HG03103 (cell line): ENCODE measurements around the gene BRK1.
A peak's percentile ranks its signal among the peaks of the same experiment; 100 is the strongest.
"Not testable (repeated sequence)": the region's sequence is repeated elsewhere in the genome, so short reads cannot be mapped to it uniquely, and the experiment has no call there.

Experiments used
- ATAC-seq: cut with Tn5 transposase; IDR thresholded peaks from one replicate; pipeline ENCODE4 v1.9.1; 2021; ENCODE audit warnings: low read depth; ENCODE audit not compliant: unreplicated experiment

Gene BRK1

DNA sequence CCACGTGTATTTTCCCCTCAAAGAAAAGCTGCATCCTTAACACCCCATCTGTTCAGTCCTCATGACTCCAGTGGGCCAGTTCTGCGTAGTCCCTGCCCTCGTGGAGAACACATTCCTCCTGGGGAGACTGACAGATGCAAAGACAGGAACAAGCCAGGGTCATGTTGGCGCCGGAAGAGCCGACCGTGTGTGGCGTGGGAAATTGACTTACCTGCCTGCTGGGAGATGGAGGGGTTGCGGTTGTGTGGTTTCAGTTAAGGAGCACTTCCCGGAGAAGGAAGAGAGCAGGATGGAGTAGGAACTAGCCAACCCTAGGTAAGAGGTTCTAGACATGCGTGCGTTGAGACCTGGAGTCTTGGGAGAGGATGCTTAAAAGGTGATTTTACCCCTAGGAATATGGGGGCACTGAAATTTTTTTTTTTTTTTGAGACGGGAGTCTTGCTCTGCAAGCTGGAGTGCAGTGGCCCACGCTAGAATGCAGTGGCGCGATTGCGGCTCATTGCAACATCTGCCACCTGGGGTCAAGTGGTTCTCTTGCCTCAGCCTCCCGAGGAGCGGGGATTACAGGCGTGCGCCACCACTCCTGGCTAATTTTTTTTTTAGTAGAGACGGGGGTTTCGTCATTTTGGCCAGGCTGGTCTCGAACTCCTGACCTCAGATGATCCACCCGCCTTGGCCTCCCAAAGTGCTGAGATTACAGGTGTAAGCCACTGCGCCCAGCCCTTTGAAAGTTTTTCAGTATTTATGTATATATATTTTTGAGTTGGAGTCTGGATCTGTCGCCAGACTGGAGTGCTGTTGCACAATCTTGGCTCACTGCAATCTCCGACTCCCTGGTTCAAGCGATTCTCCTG, 27.5 kb downstream of the BRK1 start:
- no peak for ATAC-seq

DNA sequence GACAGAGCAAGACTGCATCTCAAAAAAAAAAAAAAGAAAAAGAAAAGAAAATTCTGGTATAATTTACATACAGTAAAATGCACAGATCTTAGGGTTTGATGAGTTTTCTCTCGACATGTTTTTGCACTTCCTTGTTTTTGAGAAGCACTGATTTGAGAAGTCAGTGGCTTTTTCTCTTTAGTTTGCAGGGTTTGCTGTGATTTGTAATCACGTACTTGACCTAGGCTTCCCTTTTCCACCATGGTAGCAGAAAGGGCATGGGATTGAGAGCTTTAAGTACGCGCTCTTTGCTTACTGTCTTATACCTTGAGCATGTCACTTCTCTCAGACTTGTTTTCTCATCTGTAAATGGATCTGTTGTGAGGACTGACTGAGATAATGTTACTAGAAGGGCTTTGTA, 30.2 kb downstream of the BRK1 start:
- no peak for ATAC-seq

- no peak for ATAC-seq
Observed at GRCh38 chr3:10149226-10149625, 33.8 kb downstream of the BRK1 start.

- ATAC-seq = no peak
Observed at GRCh38 chr3:10150987-10151386, 35.5 kb downstream of the BRK1 start.

GRCh38 chr3:10154335-10155122, 39.1 kb downstream of the BRK1 start:
- no peak for ATAC-seq

DNA sequence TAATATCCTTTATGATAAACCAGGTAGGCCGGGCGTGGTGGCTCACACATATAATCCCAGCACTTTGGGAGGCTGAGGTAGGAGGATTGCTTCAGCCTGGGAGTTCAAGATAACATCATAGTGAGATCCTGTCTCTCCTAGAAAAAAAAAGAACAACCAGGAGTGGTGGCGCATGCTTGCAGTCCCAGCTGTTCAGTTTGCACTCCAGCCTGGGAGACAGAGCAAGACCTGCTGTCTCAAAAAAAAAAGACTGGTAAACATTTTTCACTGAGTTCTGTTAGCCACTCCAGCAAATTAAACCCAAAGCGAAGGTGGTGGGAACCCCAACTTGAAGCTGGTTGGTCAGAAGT, 39.6 kb downstream of the BRK1 start:
- no peak for ATAC-seq

DNA sequence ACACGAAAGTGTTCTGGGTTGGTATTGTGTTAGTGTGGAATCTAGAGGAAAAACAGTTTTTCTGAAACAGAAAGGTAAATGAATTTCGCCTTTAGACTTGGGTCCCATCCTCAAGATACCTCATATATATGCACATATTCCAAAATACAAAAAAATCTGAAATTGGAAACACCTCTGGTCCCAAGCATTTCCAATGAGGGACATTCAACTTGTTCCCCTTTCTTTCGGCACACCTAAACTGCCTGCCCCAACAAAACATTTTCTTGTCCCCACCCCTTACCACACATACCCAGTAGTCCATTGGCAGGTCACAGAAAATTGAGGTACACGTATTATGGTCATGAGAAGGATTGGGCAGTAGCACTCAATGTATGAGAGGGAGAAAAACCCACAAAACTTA, 40.2 kb downstream of the BRK1 start:
- ATAC-seq = no peak

- no peak for ATAC-seq
Observed at GRCh38 chr3:10157031-10157430, 41.6 kb downstream of the BRK1 start.

- ATAC-seq = not testable (repeated sequence)
Observed at GRCh38 chr3:10158555-10158954, 43.1 kb downstream of the BRK1 start.

- no peak for ATAC-seq
Observed at GRCh38 chr3:10160346-10160745, 44.9 kb downstream of the BRK1 start.

- ATAC-seq = no peak
Observed at GRCh38 chr3:10160925-10161324, 45.5 kb downstream of the BRK1 start.

DNA sequence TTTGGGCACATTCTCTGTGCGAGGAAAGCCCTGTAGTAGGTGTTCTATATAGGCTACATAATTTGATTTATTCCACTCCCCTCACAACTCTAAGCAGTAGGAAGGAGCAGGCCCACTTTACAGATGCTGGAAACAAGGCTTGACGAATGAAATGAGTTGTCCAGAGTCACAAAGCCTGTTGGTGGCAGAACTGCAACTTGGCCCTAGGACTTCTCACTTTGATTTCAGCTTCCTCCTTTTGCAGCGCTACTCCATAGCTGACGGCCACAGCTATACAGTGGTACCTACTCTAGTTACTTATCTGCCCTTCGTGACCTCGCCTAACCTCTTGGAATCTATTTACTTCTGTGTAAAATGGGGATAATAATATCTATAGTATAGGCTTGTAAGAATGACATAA, 46.7 kb downstream of the BRK1 start:
- ATAC-seq = no peak

DNA sequence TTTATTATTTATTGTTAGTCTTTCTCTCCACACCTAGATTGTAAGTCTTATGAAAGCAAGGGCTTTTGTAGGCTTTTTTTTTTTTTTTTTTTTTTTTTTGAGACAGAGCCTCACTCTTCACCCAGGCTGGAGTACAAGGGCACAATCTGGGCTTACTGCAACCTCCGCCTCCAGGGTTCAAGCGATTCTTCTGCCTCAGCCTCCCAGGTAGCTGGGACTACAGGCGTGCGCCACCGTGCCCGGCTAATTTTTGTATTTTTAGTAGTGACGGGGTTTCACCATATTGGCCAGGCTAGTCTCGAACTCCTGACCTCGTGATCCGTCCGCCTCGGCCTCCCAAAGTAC, 48.7 kb downstream of the BRK1 start:
- ATAC-seq = not testable (repeated sequence)

DNA sequence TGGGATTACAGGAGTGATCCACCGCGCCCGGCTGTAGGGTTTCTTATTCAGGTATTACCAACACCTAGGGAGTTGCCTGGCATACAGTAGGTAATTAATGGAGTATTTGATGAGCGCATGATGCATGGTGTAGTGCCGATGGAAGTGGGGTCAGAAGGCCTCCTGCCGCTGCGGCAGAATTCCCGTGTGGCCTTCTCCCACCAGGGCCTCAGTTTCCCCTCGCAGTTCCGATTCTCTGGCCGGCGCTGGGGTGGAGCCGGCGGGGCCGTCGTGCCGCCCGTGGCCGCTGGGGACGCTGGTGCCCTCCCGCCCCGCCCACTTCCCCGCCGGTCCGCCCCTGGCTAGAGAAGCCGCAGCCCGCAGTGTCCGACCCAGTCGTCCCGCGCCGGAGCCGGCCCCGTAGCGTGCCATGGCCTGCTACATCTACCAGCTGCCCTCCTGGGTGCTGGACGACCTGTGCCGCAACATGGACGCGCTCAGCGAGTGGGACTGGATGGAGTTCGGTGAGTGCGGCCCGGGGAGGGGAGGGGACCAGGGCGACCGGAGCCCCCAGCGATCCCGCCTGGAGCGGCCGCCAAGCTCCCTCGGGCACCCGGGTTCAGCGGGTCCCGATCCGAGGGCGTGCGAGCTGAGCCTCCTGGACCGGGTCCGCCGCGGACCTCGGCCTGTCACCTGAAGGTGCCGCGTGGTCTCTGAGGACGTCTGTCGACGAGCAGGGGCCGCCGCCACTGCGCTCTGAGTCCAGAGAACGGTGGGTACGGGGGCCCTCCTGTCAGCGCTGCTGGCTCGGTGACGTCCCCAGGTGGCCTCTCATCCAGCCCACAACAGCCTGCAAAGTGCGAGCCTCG, 49.3 kb downstream of the BRK1 start, which contains the start of gene IRAK2:
TSS of gene IRAK2 (plus strand) at position 374 of the 848 bp plus-strand sequence. CDS start at position 410, 36 bp downstream.
- ATAC-seq = peak; percentile 82

GRCh38 chr3:10166213-10166604, 50.7 kb downstream of the BRK1 start:
- ATAC-seq = no peak

DNA sequence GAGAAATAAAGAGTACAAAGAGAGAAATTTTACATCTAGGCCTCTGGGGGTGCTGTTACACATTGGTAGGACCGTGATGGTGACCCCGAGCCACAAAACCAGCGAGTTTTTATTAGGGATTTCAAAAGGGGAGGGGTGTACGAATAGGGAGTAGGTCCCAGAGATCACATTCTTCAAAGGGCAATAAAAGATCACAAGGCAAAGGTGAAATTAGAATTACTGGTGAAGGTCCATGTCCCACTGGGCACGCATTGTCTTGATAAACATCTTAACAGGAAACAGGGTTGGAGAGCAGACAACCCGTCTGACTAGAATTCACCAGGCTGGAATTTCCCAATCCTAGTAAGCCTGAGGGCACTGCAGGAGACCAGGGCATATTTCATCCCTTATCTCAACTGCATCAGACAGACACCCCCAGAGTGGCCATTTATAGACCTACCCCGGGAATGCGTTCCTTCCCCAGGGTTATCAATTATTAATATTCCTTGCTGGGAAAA, 53.6 kb downstream of the BRK1 start:
- ATAC-seq = no peak

- no peak for ATAC-seq
Observed at GRCh38 chr3:10170915-10171478, 55.5 kb downstream of the BRK1 start.

- ATAC-seq = no peak
Observed at GRCh38 chr3:10173095-10173925, 57.8 kb downstream of the BRK1 start.

DNA sequence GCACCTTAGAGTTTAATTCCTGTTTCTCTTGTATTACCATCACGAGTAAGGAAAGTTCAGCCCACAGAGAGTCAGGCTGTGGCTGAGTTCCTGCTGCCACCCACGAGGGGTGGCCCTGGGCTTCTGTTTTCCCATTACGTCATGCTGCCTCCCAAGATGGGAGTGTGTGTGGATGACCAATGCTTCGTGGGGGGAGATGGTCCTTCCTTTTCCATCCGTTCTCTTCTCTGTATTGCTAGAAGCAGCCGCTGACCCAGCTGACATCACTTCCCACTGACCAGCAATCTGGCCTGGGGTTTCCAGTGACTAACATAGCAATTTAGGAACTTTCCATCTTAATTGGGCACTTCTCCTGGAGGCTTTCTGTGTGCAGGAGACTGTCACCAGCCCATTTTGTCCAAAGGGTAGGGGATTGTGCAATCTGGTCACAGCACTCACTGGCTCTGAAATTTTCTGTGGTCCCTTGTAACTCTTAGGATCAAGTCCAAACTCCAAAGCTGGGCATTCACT, 58.5 kb downstream of the BRK1 start:
- ATAC-seq = no peak
